ENCODE results near the gene WDR82. TPM values are rescaled to one million over a fixed set of nuclear protein-coding genes. Genes with fewer than 3 reads are reported as not detected.
A peak's percentile ranks its signal among the peaks of the same experiment; 100 is the strongest.

Gene WDR82
- total and polyA plus RNA-seq, 9 of the 15 experiments (the other 6 are each of a cell fraction or from before 2014, with no cell fraction given) = 6.4 to 62.9 (median 37.1) TPM

DNA sequence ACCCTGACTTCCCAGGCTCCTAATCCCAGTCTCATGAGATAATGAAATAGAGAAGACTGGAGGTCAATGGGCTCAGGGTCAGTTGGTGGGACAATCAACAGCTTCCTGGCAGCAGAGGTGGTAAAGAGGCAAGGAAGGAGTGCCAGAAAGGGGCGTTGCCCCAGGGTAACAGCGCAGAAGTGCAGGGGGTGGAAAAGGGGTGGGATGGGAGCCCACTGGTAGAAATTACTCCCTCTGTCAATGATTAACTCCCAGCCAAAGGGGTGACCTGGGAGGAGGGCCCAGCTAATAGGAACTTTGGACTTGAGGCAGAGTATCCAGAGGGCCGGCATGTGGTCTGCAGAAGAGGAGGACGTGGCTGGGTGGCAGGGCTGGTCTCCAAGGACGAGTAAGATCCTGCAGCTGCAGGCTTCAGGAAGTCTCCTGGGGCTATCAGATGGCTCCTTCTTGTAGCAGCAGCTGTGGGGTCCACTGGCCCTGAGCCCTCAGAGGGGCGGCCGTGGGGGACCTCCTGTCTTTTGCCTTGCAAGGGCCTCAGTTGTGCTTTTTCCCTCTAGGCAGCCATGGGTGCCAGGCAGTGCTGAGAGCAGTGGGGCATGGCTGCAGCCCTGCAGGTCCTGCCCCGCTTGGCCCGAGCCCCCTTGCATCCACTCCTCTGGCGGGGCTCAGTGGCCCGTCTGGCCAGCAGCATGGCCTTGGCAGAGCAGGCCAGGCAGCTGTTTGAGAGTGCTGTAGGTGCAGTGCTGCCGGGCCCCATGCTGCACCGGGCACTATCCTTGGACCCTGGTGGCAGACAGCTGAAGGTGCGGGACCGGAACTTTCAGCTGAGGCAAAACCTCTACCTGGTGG is 11.5 kb upstream of the WDR82 start (continued):
- no peak for TF ChIP-seq FUS (optimal IDR thresholded peaks at IDR 0.05; ENCODE audit: low read depth, low read length)
- TF ChIP-seq FOXJ2 (tag; IDR thresholded peaks at IDR 0.05) = no peak
- TF ChIP-seq, protein P1, sequence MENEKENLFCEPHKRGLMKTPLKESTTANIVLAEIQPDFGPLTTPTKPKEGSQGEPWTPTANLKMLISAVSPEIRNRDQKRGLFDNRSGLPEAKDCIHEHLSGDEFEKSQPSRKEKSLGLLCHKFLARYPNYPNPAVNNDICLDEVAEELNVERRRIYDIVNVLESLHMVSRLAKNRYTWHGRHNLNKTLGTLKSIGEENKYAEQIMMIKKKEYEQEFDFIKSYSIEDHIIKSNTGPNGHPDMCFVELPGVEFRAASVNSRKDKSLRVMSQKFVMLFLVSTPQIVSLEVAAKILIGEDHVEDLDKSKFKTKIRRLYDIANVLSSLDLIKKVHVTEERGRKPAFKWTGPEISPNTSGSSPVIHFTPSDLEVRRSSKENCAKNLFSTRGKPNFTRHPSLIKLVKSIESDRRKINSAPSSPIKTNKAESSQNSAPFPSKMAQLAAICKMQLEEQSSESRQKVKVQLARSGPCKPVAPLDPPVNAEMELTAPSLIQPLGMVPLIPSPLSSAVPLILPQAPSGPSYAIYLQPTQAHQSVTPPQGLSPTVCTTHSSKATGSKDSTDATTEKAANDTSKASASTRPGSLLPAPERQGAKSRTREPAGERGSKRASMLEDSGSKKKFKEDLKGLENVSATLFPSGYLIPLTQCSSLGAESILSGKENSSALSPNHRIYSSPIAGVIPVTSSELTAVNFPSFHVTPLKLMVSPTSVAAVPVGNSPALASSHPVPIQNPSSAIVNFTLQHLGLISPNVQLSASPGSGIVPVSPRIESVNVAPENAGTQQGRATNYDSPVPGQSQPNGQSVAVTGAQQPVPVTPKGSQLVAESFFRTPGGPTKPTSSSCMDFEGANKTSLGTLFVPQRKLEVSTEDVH (IDR thresholded peaks at IDR 0.05; ENCODE audit: low read depth, partially characterized antibody) = no peak

DNA sequence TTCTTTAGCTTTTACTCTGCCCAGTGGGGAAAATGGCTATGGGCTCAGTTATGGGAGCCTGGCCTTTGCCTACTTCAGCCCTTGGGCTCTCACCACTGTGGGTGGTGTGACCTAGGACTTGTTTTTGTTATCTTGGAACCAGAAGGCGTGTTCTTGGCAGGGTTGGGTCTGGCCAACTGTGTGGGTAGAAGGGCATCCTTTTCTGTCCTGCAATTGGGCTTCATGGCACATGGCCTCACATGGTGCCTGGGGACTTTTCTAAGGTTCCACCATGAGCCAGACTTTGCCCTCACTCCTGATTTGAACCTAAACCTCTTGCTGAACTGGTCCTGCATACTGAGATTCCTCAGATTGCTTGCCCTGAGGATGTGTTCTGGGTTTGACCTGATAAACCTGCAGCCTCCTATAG is 10.9 kb upstream of the WDR82 start:
- no peak for ATAC-seq
- Histone ChIP-seq H4K20me1 (replicated peaks; ENCODE audit: control insufficient read depth, insufficient read depth, low read length) (no peaks in the 10 kb centered on the region), H3K36me3 (ENCODE audit: control insufficient read depth, insufficient read depth, low read length) (peaks cover 4% of the 10 kb centered on the region; the same call in 2 of the 3 replicates), H3K4me2 (ENCODE audit: insufficient read depth, low read length) (0 out of 2 replicates have a peak overlapping the region, but pooled peaks have one; percentile 90), H3K27me3 (ENCODE audit: control insufficient read depth in 2 of 2, insufficient read depth in 2 of 2, low read length in 2 of 2) (no peaks in the 10 kb centered on the region), H3K9ac (ENCODE audit: insufficient read depth in 1 of 2, low read depth in 2 of 2, low read length in 2 of 2) (no peak overlapping the region), H3K4me1 (replicated peaks in 1 of 2; ENCODE audit: control insufficient read depth in 2 of 2, insufficient read depth in 2 of 2, low read length in 2 of 2) (peaks cover 13 to 28% of the 10 kb centered on the region in 2 experiments; a peak in 4 of 5 replicates), H3K9me1 (ENCODE audit: control insufficient read depth, insufficient read depth, low read length) (peaks cover 3% of the 10 kb centered on the region), H3K79me2 (ENCODE audit: control insufficient read depth, insufficient read depth, low read length) (peaks cover 21% of the 10 kb centered on the region), H3K9me3 (replicated peaks; ENCODE audit: control insufficient read depth, insufficient read depth, low read depth, low read length) (no peaks in the 10 kb centered on the region), H3K4me3 (no peak overlapping the region), H3K27ac (ENCODE audit: extremely low read depth, low read depth, low read length) (no peak overlapping the region), H2AFZ (ENCODE audit: low read depth, low read length) (no peak overlapping the region)
- TF ChIP-seq, protein P2, sequence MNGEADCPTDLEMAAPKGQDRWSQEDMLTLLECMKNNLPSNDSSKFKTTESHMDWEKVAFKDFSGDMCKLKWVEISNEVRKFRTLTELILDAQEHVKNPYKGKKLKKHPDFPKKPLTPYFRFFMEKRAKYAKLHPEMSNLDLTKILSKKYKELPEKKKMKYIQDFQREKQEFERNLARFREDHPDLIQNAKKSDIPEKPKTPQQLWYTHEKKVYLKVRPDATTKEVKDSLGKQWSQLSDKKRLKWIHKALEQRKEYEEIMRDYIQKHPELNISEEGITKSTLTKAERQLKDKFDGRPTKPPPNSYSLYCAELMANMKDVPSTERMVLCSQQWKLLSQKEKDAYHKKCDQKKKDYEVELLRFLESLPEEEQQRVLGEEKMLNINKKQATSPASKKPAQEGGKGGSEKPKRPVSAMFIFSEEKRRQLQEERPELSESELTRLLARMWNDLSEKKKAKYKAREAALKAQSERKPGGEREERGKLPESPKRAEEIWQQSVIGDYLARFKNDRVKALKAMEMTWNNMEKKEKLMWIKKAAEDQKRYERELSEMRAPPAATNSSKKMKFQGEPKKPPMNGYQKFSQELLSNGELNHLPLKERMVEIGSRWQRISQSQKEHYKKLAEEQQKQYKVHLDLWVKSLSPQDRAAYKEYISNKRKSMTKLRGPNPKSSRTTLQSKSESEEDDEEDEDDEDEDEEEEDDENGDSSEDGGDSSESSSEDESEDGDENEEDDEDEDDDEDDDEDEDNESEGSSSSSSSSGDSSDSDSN (IDR thresholded peaks at IDR 0.05; ENCODE audit: borderline replicate concordance in 1 of 2, low read depth in 2 of 2, low read length in 2 of 2) = no peak
- 0 out of 4 replicates have a peak, but pooled peaks of 1 of the 2 experiments have one; percentile 25 for TF ChIP-seq KDM1A (IDR thresholded peaks at IDR 0.05)
- TF ChIP-seq, protein P3, sequence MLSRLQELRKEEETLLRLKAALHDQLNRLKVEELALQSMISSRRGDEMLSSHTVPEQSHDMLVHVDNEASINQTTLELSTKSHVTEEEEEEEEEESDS (CRISPR knock-in tag; IDR thresholded peaks at IDR 0.05) = no peak
- 89% methylated on average over 1 of the region's 1 CpG for WGBS (ENCODE audit: insufficient coverage, low coverage, missing lambda C conversion rate)
- BruUV-seq (replicated peaks) = no TSS peak
- ChIA-PET POLR2A (interaction anchor here (1.2 to 2.8 kb wide), 4 partner anchors 11 to 293 kb away, joined by 3 to 29 read pairs (median 4); partner anchors contain the start of genes RPL29 and WDR82), CTCF (ENCODE audit: low intra/inter-chr PET ratio) (interaction anchor here (1.0 kb wide), 1 partner anchor 58 kb away, joined by 3 read pairs; no protein-coding TSS in a partner anchor)
- no peak for DNase-seq (ENCODE audit: extremely low read depth in 1 of 4, low spot score in 3 of 4)
- in situ Hi-C loops (cut with MboI) = no loop called here
- intact Hi-C loops (cut with micrococcal nuclease) = loop anchor here (5.0 kb wide), 1 partner anchor 287 kb away; no protein-coding TSS in a partner anchor
- FAIRE-seq = no peak
